HG03175 (cell line): ENCODE results near the gene MRPL12.
"Not testable (repeated sequence)": the region's sequence is repeated elsewhere in the genome, so short reads cannot be mapped to it uniquely, and the experiment has no call there.

ENCODE experiments used
- ATAC-seq: cut with Tn5 transposase; IDR thresholded peaks from one replicate; pipeline ENCODE4 v1.9.1; 2021; ENCODE audit warnings: mild to moderate bottlenecking, moderate library complexity; ENCODE audit not compliant: unreplicated experiment

MRPL12 gene

DNA sequence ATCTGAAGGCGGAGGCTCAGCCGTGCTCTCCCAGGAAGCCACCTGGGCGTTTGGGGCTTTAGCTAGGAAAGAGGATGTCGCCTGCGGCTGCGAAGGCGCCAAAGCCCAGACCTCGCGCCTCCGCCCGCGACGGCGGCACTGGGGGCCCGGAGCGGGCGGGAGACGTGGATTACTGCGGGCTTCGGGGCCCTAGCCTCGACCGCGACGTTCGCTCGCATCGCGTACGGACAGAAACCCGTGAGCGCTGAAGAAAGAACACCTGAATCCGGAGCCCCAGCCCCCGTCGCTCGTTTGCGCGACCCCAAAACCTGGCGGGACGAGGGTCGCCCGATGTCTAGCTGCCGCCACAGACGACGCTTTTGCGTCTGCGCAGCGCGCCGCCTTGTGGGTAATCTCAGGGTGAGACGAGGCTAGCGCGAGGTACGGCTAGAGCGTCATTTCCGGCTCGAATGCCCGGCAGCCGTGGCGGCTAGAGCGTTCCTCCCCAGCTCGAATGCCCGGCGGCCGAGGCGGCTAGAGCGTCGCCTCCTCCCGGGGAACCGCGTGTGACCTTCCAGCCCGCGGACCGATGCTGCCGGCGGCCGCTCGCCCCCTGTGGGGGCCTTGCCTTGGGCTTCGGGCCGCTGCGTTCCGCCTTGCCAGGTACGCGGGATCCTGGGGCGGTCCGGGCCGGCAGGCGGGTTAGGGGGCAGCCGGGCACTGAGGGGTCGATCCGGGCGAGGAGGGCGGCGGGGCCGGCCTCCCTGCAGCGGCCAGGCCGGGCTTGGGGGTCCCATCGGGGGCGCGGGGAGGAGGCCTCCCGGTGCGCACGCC lies at the start of gene MRPL12:
Gene MRPL12, plus strand, starts transcription at position 434 of the 813 bp plus-strand sequence. Its CDS starts 135 bp downstream, at position 569.
- peak; percentile 79 for ATAC-seq

DNA sequence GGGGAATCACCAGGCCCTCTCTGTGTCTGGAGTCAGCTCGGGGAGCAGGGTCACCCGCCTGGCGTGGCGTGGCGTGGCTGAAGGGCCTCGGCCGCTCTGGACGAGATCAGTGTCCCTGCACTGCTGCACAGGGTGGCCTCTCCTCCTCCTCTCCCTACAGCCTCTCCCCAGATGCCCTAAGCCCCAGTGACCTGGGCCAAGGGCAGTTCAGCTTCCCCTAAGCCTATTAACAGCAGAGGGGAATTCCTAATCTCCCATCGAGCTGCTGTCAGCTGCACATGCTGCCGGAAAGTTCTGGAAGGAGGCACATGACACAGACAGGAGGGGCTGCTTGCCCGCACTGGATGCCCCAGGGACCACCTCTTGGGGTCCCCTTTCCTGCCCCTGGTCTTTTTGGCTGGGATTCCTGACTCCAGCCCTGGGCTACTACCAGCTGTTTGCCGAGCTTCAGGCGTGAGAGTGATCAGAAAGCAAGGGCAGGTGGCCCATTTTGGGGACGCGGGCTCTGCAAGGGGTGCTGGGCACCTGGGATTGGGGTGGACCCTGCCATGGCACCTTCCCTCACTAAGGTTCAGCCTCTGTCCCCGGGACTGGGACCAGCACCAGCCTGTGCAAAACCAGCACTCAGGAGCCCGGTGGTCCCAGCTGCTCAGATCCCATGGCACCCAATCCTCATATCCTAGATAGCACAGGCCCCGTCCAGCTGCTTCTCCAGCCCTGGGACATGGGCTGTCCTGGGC lies 47.6 kb upstream of the MRPL12 start:
- ATAC-seq = no peak

DNA sequence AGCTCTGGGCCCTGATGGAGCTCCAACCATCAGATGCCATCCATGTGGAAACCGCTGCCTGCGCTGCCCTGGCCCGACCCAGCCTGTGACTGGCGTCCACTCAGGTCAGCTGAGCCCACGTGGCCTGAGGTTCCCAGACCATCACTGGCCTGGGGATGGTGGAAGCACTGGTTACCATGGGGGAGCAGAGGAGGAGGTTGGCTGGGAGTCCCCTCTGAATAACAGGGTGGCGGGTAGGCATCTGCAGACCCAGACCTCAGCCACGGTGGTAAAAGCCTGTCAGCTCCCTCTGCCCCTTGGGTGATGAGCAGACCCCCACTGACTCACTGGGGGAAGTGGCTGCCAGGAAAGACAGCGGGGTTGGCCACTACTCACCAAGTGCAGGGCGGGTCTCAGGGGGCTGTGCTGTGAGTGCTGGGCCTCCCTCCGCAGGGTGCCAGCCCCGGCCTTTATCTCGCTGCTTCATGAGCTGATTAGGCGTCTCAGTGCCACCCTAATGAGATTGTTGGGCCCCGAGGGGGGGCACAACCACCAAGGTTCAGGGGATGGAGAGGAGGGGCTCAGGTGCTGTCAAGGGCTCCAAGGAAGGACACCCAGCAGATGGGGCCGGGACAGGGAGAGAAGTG lies 46.9 kb upstream of the MRPL12 start, which contains the start of gene PDE6G:
Gene PDE6G, minus strand, starts transcription at position 425 of the 626 bp plus-strand sequence. CDS start 3,237 bp downstream, outside the sequence.
- no peak for ATAC-seq

DNA sequence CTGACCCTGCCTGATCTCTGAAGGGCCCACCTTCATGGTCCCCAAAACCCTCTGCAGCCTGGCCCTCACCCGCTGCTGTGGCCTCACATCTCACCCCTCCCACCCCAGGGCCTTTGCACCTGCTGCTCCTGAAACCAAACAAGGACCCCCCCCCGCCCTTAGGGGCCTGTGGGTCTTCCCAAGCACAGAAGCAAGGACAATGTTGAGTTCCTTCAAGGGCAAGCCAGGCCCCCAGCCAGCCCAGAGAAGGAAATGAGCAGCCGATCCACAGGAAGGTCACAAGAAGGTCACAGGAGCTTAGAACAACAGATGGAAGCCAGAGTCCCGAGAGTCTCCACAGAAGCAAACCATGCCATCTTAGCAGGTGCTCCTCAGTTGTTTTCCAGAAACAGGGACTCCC lies 46.3 kb upstream of the MRPL12 start:
- ATAC-seq = no peak

DNA sequence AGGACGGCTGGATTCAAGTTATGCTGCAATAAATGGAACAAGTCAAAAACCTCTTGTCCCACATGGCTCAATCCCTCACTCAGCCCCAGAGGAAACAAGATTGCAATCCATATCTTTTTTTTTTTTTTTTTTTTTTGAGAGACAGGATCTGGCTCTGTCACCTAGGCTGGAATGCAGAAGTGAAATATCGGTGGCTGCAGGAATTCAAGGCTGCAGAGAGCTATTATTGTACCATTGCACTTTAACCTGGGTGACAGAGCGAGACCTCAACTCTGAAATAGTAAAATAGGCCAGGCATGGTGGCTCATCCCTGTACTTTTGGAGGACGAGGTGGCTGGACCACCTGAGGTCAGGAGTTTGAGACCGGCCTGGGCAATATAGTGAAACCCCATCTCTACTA lies 44.1 kb upstream of the MRPL12 start:
- ATAC-seq = no peak

DNA sequence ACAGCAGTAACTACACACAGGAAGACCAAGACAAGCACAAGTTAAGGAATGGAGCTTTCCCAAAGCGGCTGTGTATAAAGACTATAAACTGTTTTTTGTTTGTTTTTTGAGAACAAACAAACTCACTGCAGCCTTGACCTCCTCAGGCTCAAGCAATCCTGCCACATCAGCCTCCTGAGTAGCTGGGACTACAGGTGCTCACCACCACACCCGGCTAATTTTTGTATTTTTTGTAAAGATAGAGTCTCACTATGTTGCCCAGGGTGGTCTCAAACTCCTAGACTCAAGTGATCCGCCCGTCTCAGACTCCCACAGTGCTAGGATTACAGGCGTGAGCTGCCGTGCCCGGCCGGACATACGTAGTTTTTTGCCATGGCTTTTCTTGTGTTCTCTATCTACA lies 42.7 kb upstream of the MRPL12 start:
- no peak for ATAC-seq

DNA sequence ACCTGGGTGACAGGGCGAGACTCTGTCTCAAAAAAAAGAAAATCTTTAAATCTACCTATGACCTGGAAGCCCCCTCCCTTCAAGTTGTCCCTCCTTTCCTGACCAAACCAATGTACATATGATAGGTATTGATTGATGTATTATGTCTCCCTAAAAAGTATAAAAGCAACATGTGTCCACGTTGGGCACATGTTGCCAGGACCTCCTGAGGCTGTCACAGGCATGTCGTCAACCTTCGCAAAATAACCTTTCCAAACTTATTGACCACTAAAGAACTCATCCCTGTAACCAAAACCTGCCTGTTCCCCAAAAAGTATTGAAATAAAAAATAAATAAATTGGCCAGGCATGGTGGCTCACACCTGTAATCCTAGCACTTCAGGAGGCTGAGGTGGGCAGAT lies 41.2 kb upstream of the MRPL12 start:
- no peak for ATAC-seq

DNA sequence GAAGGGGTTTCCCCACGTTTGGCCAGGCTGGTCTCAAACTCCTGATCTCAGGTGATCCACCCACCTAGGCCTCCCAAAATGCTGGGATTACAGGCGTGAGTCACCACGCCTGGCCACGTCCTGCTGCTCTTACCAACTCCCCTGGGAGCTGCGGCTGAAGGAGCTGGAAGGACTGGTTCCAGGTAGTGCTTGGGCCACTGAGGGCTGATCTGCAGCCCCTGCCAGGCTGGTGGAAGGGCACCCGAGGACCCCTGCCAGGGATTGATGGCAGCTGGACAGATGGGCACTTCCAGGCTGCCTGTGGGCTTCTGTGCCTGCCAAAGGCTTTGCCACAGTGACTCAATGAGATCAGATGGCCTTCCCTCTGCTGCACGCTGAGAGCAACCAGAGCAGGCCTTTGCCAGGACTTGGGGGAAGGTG lies 39.1 kb upstream of the MRPL12 start:
- no peak for ATAC-seq

DNA sequence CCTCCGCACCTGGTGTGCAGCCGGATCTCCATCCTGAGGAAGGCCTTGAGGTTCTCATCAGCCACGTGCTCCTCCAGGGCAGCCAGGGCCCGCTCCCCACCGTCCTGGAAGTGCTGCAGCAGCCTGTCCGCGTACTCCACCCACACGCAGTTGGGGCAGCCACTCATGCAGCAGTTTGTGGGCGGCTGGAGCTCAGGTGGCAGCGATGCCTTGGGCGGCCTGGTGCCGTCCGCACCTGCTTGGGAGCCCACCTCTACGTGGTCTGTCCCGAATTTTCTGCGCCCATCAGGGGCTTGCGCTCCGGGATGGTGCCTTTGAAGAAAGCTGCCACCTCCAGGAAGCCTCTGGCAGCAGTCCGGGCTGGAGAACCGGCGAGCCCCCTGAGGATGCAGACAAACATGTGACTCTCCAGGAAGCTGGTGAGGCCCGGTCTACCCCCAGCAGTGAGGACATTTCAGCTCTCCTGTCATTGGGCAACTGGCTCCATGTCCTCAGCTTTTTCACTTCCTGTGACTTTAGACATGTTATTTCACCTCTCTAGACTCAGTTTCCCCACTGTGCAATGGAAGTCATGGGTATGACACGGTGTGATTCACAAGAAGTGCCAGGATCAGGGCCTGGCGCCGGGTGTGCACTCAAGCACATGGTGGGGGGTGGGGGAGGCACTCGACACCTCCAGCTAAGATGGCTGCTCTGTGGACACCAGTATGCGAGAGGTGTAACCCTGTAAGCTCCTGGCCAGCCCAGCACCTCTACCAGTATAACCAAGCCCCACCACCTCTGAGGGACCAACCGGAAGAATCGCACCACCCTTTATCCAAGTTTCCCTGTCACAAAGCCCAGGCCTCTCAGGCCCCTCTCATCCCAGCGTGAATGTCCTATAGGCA lies 37.7 kb upstream of the MRPL12 start:
- peak; percentile 6 for ATAC-seq

DNA sequence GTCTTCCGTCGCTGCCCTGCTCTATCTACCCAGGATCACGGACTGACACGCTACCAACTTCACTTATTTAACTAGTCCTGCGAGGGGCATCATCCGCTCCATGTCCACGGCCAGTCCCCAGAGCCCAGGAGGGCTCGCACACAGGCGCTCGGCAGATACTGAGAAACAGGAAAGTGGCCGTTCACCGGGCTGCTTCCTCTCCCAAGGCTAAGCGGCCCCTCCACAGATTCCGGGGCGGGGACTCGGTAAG lies 37.1 kb upstream of the MRPL12 start:
- ATAC-seq = no peak

DNA sequence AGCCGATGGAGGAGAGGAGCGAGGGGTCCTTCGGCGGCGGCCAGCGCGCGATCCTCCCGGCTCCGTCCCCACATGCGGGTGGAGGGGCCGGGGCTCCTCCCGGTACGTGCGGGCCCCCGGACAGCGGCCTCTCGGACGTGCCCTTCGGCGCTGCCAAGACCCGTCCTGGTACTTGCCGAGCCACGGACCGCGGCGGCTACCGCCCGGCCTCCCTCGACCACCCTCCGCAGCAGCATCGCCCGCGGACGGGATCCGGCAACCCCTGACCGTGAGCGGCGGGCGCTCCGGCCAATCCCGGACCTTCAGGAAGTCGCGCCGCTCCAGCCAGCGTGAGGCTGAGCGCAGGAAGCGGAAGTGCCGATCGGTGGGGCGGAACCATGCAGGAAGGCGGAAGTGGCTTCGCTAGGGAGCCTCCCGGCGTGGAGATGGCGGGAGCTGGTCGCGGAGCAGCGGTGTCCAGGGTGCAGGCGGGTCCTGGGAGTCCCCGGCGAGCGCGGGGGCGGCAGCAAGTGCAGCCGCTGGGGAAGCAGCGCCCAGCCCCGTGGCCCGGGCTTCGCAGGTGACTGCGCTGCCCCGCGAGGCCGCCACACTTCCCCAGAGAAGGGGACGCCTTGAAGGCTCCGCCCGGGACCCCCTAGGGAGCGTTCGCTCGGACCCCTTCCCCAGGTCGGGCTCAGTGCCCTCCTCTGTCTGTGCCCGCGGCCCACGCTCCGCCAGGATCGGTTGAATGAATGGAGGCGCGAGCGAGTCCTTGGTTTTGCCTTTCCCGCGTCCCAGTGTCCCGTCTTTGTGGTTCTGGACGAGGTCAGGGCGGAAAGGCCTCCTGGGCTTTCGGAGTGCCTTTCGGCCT lies 36.6 kb upstream of the MRPL12 start, which contains the start of the genes CCDC137 and OXLD1:
Gene CCDC137, plus strand, starts transcription at position 396 of the 850 bp plus-strand sequence. Its CDS starts 30 bp downstream, at position 426.
Gene OXLD1, minus strand, starts transcription at position 264 of the 850 bp plus-strand sequence. Its CDS starts 28 bp downstream, at position 236.
- ATAC-seq = peak; percentile 95

DNA sequence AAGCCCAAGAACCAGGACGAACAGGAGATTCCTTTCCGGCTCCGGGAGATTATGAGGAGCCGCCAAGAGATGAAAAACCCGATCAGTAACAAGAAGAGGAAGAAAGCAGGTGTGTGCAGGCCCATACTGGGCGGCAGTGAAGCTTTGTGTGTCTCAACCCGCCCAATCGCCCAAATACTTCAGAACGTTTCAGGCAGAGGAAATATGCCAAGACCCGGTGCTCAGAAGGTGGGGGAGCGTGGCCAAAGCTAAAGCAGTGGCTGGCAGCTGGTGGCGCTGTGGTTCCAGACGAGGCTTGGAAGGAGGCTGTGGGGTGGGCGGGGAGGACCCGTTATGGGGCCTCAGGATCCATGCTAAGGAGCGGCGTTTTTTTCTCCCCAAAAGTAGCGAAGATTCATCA lies 35.4 kb upstream of the MRPL12 start:
- no peak for ATAC-seq

DNA sequence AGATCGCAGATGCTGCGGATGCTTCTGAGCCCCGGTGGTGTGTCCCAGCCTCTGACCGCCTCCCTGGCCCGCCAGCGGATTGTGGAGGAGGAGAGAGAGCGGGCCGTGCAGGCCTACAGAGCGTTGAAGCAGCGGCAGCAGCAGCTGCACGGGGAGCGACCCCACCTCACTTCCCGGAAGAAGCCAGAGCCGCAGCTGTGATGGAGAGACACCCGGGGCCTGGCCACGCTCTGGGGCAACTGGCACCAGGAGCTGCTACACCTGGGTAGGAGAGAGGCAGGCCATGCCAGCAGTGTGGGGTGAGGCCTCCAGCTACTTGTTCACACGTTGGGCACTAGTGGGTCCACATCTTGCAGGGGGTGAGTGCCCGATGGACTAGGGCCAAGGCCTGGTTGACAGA lies 30.7 kb upstream of the MRPL12 start:
- no peak for ATAC-seq

DNA sequence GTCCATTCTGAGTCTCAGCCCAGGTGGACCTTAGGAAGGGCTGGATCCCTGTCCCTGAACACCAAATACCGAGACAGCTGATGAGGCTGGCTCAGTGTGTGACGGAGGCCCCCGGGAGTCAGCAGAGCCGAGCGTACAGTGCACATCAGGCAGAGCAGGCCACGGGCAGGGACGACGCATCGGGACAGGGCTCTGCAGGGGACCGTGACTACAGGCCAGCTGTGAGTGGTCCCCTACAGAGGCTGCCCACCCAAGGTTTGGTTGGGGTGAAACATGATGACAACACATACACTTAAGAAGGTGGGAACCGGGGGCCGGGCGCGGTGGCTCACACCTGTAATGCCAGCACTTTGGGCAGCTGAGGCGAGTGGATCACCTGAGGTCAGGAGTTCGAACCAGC lies 30.2 kb upstream of the MRPL12 start:
- no peak for ATAC-seq

DNA sequence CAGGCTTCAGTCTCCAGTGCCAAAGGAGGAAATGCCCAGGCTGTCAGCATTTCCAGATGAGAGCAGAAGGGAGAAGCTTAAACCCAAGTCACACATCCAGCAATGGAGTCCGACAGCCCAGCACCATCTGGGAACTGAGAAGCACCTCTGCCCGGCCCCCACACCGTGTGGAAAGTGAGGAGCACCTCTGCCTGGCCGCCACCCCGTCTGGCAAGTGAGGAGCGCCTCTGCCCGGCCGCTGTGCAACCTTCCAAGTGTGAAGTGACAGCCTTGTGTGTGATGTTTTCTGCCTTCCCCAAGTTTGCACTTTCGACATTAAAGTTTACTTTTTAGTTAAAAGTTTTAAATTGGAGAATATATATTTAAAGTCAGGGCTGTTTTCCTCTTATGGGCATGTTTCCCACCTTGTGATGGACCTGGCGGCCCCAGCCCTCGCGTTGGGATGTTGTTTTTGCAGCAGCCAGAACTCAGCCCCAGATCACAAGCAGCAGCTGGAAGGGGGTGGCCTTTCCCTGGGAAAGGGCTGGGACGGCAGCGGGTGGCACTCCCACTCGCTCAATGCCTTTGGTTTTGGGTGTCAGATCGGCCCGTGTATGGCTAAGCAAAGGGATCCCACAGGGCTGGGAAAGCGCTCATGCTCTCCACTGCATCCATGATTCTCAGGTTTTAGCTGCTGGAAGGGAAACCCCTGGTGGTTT lies 29.5 kb upstream of the MRPL12 start:
- ATAC-seq = no peak

DNA sequence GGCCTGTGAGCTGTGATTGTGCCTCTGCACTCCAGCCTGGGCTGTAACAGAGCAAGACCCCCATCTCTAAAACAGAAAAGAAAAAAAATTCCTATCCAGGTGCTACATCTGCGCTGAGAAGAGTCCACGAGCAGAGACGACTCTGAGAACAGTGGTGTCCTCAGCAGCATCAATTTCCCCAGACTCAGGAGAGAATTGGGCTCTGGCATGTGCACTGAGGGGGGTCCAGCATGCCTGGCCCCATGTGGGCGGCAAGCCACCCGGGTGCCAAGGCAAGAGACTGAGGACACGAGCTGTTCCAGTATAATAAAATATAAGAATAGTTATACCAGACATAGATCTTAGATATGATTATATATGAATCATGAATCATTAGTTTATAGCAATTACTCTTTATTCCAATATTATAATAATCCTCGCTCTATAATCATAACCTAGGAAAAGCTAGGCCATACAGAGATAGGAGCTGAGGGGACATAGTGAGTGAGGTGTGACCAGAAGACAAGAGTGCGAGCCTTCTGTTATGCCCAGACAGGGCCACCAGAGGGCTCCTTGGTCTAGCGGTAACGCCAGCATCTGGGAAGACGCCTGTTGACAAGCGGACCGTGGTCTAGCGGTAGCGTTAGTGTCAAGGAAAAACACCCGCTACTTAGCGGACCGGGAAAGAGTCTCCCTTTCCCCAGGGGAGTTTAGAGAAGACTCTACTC lies 27.5 kb upstream of the MRPL12 start:
- ATAC-seq = not testable (repeated sequence)

DNA sequence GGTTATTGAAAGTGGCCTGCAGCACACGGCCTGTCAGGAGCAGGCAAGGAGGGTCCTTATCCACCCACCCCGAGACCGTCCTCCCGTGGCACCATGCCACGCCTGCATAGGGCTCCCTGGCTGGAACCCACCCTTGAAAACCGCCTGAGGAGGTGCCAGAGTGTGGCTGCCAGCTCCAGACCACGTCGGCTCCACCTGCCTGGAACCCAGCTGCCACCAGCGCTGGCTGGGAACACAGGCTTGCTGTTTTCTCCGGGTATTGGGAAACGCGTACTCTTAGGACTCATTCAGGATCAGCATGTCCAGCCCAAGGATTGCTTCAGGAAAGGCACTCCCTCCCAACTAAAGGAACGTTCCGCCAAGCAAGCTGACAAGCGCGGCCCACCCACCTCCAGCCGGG lies 26.3 kb upstream of the MRPL12 start:
- ATAC-seq = no peak

DNA sequence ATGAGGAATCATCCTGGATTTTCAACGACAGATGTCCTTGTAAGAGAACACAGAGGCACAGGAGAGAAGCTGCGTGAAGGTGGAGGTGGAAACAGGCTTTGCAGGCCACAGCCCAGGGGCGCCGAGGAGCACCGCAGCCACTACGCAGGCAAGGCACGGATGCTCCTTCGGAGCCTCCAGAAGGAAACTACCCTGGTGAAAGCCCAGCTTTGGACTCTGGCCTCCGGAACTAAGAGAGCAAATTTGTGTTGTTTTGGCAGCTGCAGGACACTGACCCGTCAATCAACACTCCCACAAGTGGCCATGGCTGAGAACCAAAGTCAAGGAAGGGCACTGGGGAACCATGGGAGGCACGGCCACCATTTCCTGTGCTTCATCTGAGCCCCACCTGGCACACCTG lies 23.0 kb upstream of the MRPL12 start:
- no peak for ATAC-seq

DNA sequence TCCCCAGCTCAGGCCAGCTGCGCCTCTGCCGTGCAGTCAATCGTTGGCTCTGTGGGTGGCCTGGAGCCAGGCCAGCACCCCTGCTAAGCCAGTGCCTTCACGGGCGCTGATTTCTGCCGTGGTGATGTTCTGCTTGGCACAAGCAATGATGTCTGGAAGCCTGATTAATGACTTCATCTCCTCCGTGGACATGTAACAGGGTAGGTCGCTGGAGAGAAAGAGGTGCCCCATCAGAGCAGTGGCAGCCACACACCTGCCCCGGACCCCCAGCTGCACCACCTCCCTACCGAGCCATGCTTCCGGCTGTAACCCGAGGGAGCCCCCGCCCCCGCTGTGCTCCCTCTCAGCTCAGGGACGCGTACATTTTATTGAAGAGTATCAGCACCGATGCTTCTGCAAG lies 21.5 kb upstream of the MRPL12 start:
- ATAC-seq = no peak
